Neural cell (in vitro differentiated cells): ENCODE measurements around the gene SDK1. TPM values are rescaled to one million over a fixed set of nuclear protein-coding genes. Genes with fewer than 3 reads are reported as not detected.

Experiments
- H2AFZ ChIP-seq: fragments of 200-600, 300-800 bp; sonication (generic), shearing (Covaris generic); 2 replicates; pipeline ENCODE4 v1.6.0; 2014; ENCODE audit warnings: low read depth, mild to moderate bottlenecking, antibody characterized with exemption, low read length, moderate library complexity
- H3F3A ChIP-seq: fragments of 200-600 bp; shearing (Covaris generic); 2 replicates; pipeline ENCODE4 v1.6.1; 2016; ENCODE audit warnings: mild to moderate bottlenecking, moderate library complexity, mixed read lengths, antibody characterized with exemption, low read length; ENCODE audit not compliant: insufficient read depth, poor library complexity, severe bottlenecking
- H3K27ac ChIP-seq: fragments of 200-600, 300-800 bp; sonication (generic), shearing (Covaris generic); 2 replicates; pipeline ENCODE4 v1.5.1; 2014; ENCODE audit warnings: mild to moderate bottlenecking, low read length, moderate library complexity
- H3K27me3 ChIP-seq: fragments of 300-800, 200-600 bp; sonication (generic), shearing (Covaris generic); 2 replicates; pipeline ENCODE4 v1.6.0; 2014; ENCODE audit warnings: mild to moderate bottlenecking, low read depth, low read length, moderate library complexity; ENCODE audit not compliant: insufficient read depth
- H3K36me3 ChIP-seq: fragments of 300-800, 200-600 bp; sonication (generic), shearing (Covaris generic); 2 replicates; pipeline ENCODE4 v1.5.1; 2014; ENCODE audit warnings: mild to moderate bottlenecking, antibody characterized with exemption, low read length, moderate library complexity; ENCODE audit not compliant: insufficient read depth
- H3K4me2 ChIP-seq: fragments of 300-800, 200-600 bp; sonication (generic), shearing (Covaris generic); 2 replicates; pipeline ENCODE4 v1.6.0; 2014; ENCODE audit warnings: mild to moderate bottlenecking, low read length
- H3K4me3 ChIP-seq: fragments of 300-800, 200-600 bp; sonication (generic), shearing (Covaris generic); 2 replicates; pipeline ENCODE4 v1.5.1; 2014; ENCODE audit warnings: mild to moderate bottlenecking, low read length, moderate library complexity
- H3K79me2 ChIP-seq: fragments of 200-600 bp; shearing (Covaris generic); replicated peaks from 2 replicates; pipeline ENCODE4 v1.6.0; 2014; ENCODE audit warnings: mild to moderate bottlenecking, low read length, moderate library complexity; ENCODE audit not compliant: insufficient read depth
- H3K9ac ChIP-seq: fragments of 300-800, 200-600 bp; sonication (generic), shearing (Covaris generic); 2 replicates; pipeline ENCODE4 v1.6.1; 2016; ENCODE audit warnings: mild to moderate bottlenecking, low read length, mixed read lengths
- H3K9me2 ChIP-seq: fragments of 200-600 bp; shearing (Covaris generic); 2 replicates; pipeline ENCODE4 v1.6.1; 2016; ENCODE audit warnings: mild to moderate bottlenecking, low read length, mixed read lengths; ENCODE audit not compliant: insufficient read depth
- H3K9me3 ChIP-seq: fragments of 200-600, 300-800 bp; sonication (generic), shearing (Covaris generic); 2 replicates; pipeline ENCODE4 v1.6.1; 2016; ENCODE audit warnings: mild to moderate bottlenecking, mixed run types, low read length, moderate library complexity, mixed read lengths
- H4K20me1 ChIP-seq: fragments of 200-600 bp; shearing (Covaris generic); 2 replicates; pipeline ENCODE4 v1.6.1; 2016; ENCODE audit warnings: mild to moderate bottlenecking, mixed run types; ENCODE audit not compliant: insufficient read depth
- CTCF ChIP-seq: fragments of 450-650 bp; IDR thresholded peaks from 2 replicates; pipeline ENCODE4 v1.5.1; 2014; ENCODE audit warnings: antibody characterized with exemption, mild to moderate bottlenecking, moderate library complexity; ENCODE audit not compliant: poor library complexity, severe bottlenecking
- EP300 ChIP-seq: fragments of 450-650 bp; conservative IDR thresholded peaks from 2 replicates; pipeline ENCODE4 v1.6.1; 2014; ENCODE audit warnings: antibody characterized with exemption, mild to moderate bottlenecking, moderate library complexity; ENCODE audit not compliant: poor library complexity, severe bottlenecking
- EZH2 ChIP-seq: fragments of 200-600, 300-800 bp; shearing (Covaris generic), sonication (generic); IDR thresholded peaks from 2 replicates; pipeline ENCODE4 v1.6.1; 2014; ENCODE audit warnings: antibody characterized with exemption, low read length, borderline replicate concordance, mild to moderate bottlenecking; ENCODE audit not compliant: insufficient read depth, poor library complexity, severe bottlenecking
- MXI1 ChIP-seq: fragments of 450-650 bp; conservative IDR thresholded peaks from 2 replicates; pipeline ENCODE4 v1.6.1; 2014; ENCODE audit warnings: antibody characterized with exemption, mild to moderate bottlenecking; ENCODE audit not compliant: poor library complexity, severe bottlenecking
- POLR2AphosphoS5 ChIP-seq: IDR thresholded peaks from 2 replicates; pipeline ENCODE4 v1.6.1; 2012
- RAD21 ChIP-seq: fragments of 450-650 bp; conservative IDR thresholded peaks from 2 replicates; pipeline ENCODE4 v1.6.1; 2014; ENCODE audit warnings: antibody characterized with exemption, mild to moderate bottlenecking, moderate library complexity
- REST ChIP-seq: IDR thresholded peaks from 2 replicates; pipeline ENCODE4 v1.6.1; 2012; ENCODE audit warnings: borderline replicate concordance
- SMC3 ChIP-seq: fragments of 450-650 bp; conservative IDR thresholded peaks from 2 replicates; pipeline ENCODE4 v1.6.1; 2014; ENCODE audit warnings: antibody characterized with exemption, mild to moderate bottlenecking, moderate library complexity; ENCODE audit not compliant: poor library complexity
- TAF1 ChIP-seq: IDR thresholded peaks from 2 replicates; pipeline ENCODE4 v1.6.1; 2012; ENCODE audit warnings: low read depth
- polyA plus RNA-seq: library from polyadenylated mRNA; depleted of rRNA; stranded (reverse); fragments of >200 nt; gene quantifications from 2 replicates; pipeline ENCODE4 v1.2.3, GENCODE V29; 2014

Gene SDK1
- polyA plus RNA-seq, 1 donor from 2014 or later, result 2.7 TPM

GRCh38 chr7:4028221-4028620 lies 727.2 kb downstream of the SDK1 start:
- Histone ChIP-seq H3K4me3 (no peak overlapping the region), H3K9me2 (no peaks in the 10 kb centered on the region), H3K9me3 (no peaks in the 10 kb centered on the region), H3K4me2 (no peak overlapping the region), H2AFZ (no peak overlapping the region), H3K79me2 (no peaks in the 10 kb centered on the region), H3K27me3 (no peaks in the 10 kb centered on the region), H3K27ac (no peak overlapping the region), H3F3A (no peaks in the 10 kb centered on the region), H3K9ac (no peak overlapping the region), H3K36me3 (no peaks in the 10 kb centered on the region), H4K20me1 (no peaks in the 10 kb centered on the region)
- TF ChIP-seq REST (no peak), TAF1 (no peak), SMC3 (no peak), MXI1 (no peak), POLR2AphosphoS5 (no peak), CTCF (no peak), RAD21 (no peak), EZH2 (no peak)

- Histone ChIP-seq H3K9ac (no peak overlapping the region), H3K4me3 (no peak overlapping the region), H3F3A (no peaks in the 10 kb centered on the region), H3K27me3 (no peaks in the 10 kb centered on the region), H3K9me2 (no peaks in the 10 kb centered on the region), H3K79me2 (no peaks in the 10 kb centered on the region), H4K20me1 (no peaks in the 10 kb centered on the region), H2AFZ (no peak overlapping the region), H3K9me3 (no peaks in the 10 kb centered on the region), H3K36me3 (no peaks in the 10 kb centered on the region), H3K27ac (no peak overlapping the region), H3K4me2 (no peak overlapping the region)
- TF ChIP-seq REST, result no peak
- no peak for TF ChIP-seq RAD21
- TF ChIP-seq SMC3, result no peak
- no peak for TF ChIP-seq EP300
- no peak for TF ChIP-seq EZH2
- no peak for TF ChIP-seq POLR2AphosphoS5
- no peak for TF ChIP-seq TAF1
- no peak for TF ChIP-seq MXI1
- no peak for TF ChIP-seq CTCF
These were observed 728.9 kb downstream of the SDK1 start for GRCh38 chr7:4029941-4030340.
